HG03575 (cell line): ENCODE data around the gene RNF213.
"Not testable (repeated sequence)": the region's sequence is repeated elsewhere in the genome, so short reads cannot be mapped to it uniquely, and the experiment has no call there.

ENCODE experiments used
- ATAC-seq: cut with Tn5 transposase; IDR thresholded peaks from one replicate; pipeline ENCODE4 v1.9.1; 2021; ENCODE audit not compliant: unreplicated experiment, insufficient number of reproducible peaks, low FRiP score; ENCODE audit errors: extremely low read depth

Gene RNF213

DNA sequence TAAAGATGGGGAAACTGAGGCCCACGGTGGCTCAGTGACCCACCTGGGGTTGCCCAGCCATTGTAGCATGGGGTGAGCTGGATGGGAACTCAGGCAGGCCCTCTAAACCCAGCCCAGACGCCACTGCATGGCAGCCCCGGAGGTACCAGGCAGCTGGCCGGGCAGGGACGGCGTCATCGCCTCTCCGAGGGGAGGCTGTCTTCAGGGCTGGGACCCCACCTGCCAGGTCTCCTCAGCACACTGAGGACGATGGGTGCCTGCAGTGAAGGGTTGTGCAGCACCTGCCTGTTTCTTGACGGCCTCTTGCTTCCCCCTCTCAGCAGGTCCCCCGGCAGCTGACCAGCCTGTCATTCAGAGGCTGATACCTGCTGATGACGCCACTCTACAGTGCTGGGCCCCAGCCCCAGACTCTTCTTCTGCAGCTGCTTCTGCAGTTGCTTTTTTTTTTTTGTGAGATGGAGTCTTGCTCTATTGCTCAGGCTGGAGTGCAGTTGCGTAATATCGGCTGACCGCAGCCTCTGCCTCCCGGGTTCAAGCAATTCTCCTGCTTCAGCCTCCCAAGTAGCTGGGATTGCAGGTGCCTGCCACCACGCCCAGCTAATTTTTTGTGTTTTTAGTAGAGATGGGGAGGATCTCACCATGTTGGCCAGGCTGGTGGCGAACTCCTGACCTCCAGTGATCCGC, 24.7 kb downstream of the RNF213 start:
- ATAC-seq = no peak

DNA sequence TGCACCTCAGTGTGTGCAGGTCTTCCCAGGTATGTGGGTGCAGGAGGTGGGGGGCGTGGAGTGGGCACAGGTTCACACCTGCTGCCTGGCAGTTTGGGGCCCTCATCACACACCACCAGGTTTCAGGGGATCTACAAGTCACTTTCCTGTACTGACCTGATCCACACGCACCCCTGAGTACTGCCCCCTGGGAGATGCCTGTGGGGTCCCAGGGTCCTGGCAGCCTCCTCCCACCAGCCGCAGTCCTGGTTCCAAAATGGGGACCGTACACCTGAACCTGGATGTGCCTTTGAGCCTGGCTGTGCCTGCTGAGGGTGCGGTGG, 25.9 kb downstream of the RNF213 start:
- ATAC-seq = no peak

DNA sequence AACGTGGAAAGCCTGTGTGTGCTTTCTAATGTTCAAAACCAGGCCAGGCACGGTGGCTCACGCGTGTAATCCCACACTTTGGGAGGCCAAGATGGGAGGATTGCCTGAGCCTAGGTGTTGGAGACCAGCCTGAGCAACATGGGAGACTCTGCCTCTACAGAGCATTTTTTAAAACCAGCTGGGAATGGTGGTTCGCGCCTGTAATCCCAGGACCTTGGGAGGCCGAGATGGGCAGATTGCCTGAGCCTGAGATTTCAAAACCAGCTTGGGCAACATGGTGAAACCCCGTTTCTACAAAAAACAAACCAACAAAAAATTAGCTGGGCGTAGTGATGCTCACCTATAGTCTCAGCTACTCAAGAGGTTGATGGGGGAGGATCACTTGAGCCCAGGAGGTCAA, 26.4 kb downstream of the RNF213 start:
- no peak for ATAC-seq

DNA sequence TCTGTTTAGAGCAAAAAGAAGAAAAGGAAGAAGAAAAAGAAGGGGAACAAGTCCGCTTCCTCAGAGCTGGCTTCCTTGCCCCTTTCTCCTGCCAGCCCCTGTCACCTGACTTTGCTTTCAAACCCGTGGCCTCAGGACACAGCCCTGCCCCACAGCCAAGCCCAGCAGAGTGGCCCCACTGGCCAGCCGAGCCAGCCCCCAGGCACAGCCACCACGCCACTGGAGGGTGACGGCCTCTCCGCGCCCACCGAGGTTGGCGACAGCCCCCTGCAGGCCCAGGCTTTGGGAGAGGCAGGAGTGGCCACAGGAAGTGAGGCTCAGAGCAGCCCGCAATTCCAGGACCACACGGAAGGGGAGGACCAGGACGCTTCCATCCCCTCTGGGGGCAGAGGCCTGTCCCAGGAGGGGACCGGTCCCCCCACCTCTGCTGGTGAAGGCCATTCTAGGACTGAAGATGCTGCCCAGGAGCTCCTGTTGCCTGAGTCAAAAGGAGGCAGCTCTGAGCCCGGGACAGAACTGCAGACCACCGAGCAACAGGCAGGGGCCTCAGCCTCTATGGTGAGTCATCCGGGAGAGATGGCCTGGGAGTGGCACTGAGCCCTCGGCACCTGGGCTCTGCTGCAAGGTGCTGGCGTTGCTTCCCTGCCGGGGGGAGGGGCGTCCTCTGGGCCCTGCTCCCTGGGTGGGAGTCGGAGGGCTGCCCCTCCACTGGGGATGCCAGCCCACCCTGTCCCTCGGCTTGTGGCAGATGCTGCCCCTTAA, 27.3 kb downstream of the RNF213 start:
- ATAC-seq = no peak

DNA sequence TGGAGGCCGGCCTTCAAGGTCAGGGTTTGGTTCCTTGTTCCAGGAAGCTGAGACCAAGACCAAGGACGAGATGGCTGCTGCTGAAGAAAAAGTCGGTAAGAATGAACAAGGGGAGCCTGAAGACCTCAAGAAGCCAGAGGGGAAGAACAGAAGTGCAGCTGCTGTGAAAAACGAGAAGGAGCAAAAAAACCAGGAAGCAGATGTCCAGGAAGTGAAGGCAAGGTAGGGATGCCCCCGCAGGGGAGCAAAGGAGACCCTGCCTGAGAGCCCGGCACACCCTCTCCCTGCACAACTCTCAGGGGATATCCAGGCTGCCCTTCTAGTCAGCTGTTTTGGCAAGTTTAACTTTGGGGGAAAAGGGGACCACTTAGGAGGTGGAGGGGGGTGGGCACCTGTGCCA, 29.0 kb downstream of the RNF213 start:
- no peak for ATAC-seq

DNA sequence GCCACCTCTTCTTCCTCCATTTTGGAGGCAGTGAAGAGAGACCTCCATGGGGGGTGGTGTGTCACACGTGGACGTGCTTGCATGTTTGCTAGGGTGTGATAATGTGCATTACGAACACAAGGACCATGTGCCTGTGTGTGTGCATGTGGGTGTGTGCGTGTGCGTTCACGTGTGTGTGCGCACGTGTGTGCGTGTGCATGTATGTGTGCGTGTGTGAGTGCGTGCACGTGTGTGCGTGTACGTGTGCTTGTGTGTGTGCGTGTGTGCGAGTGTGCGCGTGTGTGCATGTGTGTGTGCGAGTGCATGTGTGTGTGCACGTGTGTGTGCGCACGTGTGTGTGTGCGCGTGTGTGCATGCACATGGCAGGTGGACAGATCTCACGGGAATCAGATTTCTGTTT, 29.5 kb downstream of the RNF213 start:
- ATAC-seq = no peak

GRCh38 chr17:80291260-80291659, 30.6 kb downstream of the RNF213 start:
- no peak for ATAC-seq

DNA sequence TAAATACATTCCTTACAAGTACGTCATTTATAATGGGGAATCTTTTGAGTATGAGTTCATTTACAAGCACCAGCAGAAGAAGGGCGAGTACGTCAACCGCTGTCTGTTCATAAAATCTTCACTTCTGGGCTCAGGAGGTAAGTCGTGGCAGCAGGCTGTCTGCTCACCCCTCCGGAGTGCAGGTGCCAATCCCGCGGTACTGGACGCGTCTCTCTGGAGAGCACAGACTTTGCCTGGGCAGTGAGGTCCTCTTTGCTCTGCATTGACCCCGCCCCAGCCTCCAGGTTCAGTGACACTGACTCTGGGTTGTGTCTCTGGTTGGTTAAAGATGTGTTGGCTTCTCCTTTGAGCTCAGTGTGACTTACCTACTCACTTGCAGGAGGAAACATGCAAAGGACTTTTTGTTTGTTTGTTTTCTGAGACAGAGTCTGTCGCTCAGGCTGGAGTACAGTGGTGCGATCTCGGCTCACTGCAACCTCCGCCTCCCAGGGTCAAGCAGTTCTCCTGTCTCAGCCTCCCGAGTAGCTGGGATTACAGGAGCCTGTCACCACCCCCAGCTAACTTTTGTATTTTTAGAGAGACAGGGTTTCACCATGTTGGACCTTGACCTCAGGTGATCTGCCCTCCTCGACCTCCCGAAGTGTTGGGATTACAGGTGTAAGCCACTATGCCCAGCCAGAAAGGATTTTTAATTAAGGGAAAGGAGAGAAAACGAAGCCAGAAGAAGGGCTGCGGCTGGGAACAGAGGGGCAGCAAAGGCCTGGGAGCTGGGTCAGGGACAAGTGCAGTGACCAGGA, 31.2 kb downstream of the RNF213 start:
- no peak for ATAC-seq

GRCh38 chr17:80292521-80292971, 31.9 kb downstream of the RNF213 start:
- ATAC-seq = no peak

DNA sequence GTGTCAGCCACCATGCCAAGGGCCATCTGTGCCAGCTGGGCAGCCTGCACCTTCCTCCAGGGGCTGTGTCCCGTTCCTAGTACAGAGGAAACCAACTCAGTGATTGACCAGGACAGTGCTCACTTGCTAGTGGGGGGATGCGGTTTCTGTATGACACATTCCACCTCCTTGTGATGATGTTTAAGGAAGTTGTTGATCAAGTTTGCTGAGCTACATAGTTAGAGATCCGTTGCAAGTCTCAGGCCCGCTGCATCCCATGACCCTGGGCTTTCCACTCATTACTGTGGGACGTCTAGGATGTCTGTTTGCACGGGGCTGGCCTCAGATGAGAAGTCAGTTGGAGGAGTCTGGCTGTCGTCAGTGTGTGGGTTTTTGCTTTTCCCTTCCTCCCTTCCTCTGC, 33.6 kb downstream of the RNF213 start:
- no peak for ATAC-seq

DNA sequence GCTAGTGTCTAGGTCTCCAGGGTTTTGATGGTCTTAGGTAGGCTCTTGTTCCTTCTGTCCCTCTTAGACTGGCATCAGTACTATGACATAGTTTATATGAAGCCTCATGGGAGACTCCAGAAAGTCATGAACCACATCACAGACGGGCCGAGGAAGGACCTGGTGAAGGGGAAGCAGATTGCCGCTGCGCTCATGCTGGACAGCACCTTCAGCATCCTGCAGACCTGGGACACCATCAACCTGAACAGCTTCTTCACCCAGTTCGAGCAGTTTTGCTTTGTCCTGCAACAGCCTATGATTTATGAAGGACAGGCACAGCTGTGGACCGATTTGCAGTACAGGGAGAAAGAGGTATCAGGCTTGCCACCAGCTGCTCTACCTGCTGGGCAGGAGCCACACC, 34.0 kb downstream of the RNF213 start:
- no peak for ATAC-seq

DNA sequence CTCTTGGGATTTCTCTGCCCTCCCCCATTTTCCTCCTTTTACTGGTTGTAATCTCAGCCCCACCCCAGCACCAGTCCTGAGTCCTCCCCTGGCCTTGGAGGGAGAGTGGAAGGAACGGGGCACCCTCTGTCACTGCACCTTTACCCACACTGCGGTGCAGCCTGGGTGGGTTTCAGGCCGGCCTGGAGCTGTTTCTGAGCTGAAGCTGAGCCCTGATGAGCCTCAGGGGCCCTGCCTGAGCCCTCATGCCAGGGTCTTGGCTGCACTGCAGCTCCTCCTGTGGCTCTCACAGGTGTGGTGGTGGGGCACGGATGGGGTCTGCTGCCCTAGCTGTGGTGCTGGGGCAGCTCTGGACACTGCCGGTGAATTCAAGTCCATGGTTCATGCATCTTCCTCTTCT, 34.5 kb downstream of the RNF213 start:
- no peak for ATAC-seq

- no peak for ATAC-seq
These were observed 34.9 kb downstream of the RNF213 start for GRCh38 chr17:80295559-80295958.

DNA sequence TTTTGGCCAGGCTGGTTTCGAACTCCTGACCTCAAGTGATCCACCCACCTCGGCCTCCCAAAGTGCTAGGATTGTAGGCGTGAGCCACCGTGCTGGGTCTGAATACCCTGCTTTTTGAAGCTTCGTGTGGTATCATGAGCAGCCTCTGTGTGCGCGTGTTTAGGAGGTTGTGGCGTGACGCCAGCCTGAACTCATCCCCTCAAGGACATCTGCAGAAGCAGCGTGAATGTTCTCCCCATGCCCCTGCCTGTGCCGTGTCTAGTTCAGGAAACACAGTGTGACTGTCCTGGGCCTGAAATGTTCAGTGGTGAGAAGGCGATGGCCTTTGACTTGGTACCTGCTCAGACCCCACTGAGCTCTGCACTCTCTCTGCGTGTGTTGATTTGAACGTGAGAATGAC, 35.6 kb downstream of the RNF213 start:
- no peak for ATAC-seq

GRCh38 chr17:80297996-80298560, 37.4 kb downstream of the RNF213 start:
- ATAC-seq = no peak

- not testable (repeated sequence) for ATAC-seq
These were observed 38.9 kb downstream of the RNF213 start for GRCh38 chr17:80299350-80300100.

GRCh38 chr17:80300756-80301155, 40.1 kb downstream of the RNF213 start:
- ATAC-seq = not testable (repeated sequence)

GRCh38 chr17:80303824-80304223, 43.2 kb downstream of the RNF213 start:
- no peak for ATAC-seq
